OCI-M2 (cell line): ENCODE results near the gene NUDT1.

ENCODE experiments used
- DNase-seq: peaks from one replicate; lab custom pipeline; 2025; ENCODE audit not compliant: unreplicated experiment; lab: John Stamatoyannopoulos, UW

NUDT1 gene

DNA sequence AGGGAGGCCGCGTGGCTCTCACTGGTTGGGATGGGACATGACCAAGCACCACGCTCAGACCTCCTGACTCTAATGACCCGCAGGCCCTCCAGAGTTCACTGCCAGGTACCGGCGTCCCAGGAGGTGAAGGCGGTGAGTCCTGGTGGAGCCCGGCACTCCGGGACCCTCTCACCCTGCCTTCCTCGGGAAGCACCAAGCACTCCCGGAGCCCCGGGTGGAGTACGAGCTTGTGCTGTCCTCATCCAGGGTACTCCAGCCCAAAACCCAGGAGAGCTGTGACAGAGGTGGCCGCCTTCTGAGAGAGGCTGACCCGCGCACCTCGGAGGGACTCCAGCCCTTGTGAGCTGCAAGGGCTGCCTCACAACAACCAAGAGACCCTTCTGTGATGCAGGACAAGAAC, 18.7 kb upstream of the NUDT1 start:
- DNase-seq: no peak

GRCh38 chr7:2224491-2224928, 17.5 kb upstream of the NUDT1 start:
- no peak for DNase-seq

DNA sequence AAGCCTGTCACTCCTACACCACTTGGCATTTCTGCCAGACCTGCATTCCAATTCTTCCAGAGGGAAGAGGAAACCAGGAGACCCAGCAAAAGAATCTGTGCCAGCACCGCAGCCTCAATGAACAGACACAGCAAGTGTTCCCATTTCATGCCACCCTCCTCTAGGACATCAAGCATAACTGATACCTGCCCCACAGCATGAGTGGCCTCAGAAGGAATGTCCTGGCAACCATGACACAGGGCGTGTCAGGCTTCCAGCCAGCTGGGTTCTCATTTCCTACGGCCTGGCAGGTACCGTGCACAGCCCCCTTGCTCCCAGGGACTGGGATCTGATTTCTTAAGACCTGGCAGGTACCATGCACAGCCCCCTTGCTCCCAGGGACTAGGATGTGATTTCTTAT, 17.1 kb upstream of the NUDT1 start:
- DNase-seq: no peak

GRCh38 chr7:2225336-2225735, 16.7 kb upstream of the NUDT1 start:
- no peak for DNase-seq

DNA sequence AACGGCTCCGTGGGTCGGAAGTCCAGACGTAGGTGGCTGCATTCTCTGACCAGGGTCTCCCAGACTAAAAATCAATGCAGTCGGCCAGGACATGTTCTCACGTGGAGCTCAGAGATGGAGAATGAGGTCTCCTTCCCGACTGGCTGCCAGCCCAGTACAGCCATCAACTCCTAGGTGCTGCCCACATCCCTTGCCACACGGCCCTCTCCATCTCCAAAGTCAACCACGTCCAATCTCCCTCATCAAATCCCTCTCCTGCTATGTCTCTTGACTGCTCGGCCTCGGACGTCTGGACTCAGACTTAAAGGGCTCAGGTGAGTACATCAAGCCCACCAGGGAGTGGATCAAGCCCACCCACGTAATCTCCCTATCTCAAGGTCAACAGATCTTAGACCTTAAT, 16.2 kb upstream of the NUDT1 start:
- no peak for DNase-seq

GRCh38 chr7:2227699-2228098, 14.3 kb upstream of the NUDT1 start:
- no peak for DNase-seq

DNA sequence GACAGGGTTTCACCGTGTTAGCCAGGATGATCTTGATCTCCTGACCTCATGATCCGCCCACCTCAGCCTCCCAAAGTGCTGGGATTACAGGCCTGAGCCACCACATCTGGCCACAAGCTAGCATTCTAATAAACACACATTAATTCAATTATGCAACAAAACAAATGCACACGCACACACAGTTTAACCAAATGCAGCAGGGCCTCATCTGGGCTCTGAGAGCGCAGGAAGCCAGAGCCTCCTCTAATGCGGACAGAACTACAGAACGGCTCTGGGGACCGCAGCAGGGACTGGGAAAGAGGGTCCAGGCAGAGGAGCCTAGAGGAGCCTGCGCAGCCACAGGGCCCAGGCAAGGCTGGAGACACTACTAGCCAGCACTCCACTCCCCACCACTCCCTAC, 13.1 kb upstream of the NUDT1 start:
- DNase-seq: no peak

GRCh38 chr7:2229467-2229866, 12.6 kb upstream of the NUDT1 start:
- no peak for DNase-seq

DNA sequence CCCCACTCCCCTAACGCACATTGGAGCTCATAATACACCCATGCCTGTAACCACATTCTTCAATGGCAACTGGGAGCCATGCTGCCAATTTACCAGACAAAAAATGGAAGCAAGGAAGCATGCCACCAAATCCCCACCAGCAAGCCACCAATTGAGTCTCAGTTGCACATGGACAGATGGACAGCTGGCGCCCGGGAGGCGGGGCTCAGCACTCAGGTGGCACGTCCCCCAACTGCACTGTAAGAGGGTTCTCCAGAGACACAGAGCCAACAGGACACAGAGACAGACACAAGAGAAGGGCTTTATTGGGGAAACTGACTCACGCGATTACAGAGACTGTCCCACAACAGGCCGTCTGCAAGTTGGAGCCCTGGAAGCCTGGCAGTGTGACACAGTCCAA, 11.8 kb upstream of the NUDT1 start:
- DNase-seq: no peak

DNA sequence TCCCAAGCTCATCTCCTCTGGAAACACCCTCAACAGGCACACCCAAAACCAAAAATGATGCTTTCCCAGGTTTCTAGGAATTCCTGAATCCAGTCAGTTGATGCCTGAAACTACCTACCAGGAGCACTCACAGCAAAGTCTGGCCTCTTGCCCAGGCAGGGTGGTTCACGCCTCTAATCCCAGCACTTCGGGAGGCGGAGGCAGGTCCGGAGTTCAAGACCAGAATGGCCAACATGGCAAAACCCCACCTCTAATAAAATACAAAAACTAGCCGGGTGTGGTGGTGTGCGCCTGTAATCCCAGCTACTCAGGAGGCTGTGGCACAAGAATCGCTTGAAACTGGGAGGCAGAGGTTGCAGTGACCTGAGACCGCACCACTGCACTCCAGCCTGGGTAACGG, 11.1 kb upstream of the NUDT1 start:
- no peak for DNase-seq

DNA sequence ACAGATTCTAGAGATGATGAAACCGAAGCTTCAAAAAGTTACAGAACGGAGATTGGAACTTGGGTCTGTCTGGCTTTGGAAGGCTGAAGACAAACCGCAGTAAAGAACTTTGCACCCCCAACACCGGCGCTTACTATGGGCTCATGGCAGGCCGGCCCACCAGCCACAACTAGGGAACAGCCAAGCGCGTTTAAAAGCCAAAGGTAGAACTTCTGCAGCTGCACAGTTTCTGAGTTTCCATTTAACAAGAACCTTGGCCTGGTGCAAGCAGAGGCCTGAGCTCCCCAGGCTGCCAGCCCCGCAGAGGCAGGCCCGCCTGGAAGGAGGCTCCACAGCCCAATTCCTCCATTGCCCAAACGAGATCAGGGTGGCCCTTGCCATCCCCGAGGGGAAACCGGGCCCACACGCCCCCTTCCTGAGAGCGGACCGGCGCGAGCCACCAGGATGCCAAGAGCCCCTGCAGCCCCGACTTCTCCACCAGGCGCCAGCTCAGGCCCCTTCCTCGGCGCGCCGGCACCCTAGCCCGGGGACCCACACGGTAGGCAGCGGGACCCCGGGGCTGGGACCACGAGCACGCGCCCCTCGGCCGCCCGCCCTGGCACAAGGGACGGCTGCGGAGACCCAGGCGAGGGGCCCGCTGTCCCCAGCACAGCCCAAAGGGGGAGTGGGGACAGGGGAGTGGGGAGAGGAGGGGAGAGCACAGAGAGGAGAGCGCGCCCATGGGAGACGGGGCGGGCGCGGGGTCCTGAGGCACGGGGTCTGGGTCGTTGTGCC, 9.8 kb upstream of the NUDT1 start:
- no peak for DNase-seq

GRCh38 chr7:2232766-2233520, 9.1 kb upstream of the NUDT1 start, which contains the start of gene MAD1L1:
Gene MAD1L1, minus strand, starts transcription at chr7:2232945. Its CDS starts 2,812 bp downstream, at chr7:2230133.
- DNase-seq: peak; percentile 32

GRCh38 chr7:2233926-2234325, 8.1 kb upstream of the NUDT1 start:
- DNase-seq: no peak

DNA sequence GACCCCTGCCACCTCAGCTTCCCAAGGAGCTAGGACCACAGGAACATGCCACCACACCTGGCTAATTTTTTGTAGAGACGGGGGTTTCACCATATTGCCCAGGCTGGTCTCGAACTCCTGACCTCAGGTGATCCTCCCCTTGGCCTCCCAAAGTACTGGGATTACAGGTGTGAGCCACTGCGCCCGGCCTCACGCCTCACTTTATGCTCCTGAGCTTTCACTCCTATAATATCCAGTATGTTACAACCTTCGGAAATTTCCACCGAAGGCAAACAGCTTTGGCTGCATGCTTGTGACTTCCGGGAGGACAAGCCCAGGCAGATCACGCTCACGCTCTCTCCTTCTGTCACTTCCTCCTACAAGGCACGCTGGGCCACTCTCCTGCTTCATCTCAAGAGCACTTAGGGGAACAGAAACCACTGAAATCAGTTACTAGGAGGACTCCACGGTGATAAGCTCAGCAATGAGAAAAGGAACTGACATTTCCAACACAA, 4.9 kb upstream of the NUDT1 start:
- no peak for DNase-seq

DNA sequence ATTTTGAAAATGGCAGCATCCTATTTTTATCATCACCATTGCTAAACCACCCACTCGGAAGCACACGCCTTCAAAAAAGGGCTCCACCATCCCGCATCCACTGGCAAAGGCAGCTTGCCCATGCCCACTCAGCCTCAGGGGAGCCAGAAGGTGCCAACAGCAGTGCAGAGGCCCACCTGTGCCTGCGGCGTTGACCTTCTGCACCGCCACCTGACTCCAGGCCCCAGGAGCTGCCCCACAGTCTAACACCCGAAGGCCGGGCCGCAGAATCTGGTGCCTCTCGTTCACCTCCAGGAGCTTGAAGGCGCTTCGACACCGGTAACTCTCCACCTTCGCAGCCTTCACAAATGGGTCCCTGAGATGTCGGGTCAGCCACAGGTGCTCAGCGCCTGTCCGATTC, 2.8 kb upstream of the NUDT1 start:
- no peak for DNase-seq

GRCh38 chr7:2242541-2243429, 759 bp downstream of the NUDT1 start:
- DNase-seq: peak; percentile 0

- no peak for DNase-seq
Observed at GRCh38 chr7:2243458-2243857, 1.4 kb downstream of the NUDT1 start.

GRCh38 chr7:2244404-2244995, 2.5 kb downstream of the NUDT1 start:
- no peak for DNase-seq

DNA sequence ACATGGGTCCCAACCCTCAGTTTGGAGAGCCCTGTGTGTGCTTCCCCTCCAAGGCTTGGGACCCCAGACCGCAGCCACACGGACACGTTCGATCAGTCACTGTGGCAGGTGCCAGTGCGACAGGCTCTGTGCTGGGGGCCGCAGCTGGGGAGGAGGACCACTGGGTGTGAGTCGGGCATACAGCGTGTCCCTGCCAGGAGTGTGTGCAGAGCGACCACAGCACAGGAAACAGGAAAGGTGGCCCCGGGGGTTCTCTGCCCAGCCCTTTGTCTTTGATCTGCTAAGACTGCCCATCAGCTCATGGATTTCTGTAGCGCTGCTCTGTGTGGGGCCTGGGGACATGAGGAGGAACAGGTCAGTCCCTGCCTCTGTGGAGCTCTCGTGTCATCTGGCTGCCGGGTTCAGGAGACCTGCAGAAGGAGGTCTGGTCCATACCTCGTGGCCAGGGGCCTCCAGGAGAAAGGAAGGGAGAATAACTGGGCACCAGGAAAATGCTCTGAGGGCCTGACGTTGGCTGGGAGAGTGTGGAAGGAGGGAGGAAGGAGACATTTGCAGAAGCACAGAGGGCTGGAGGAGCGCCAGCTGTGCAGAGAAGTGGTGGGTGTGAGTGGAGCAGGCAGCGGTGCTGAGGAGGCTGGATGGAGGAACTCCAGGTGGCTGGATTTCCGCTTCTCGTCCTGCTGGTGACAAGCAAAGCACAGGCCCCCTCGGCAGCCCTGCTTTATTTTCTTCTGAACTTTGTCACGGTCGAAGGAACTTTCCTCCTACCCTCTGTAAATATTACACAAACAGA, 4.1 kb downstream of the NUDT1 start:
- no peak for DNase-seq
